GM12891 (cell line): ENCODE measurements around the gene INTS12.

Source experiments
- POLR2A ChIP-seq: IDR thresholded peaks from 2 replicates; pipeline ENCODE4 v1.6.1; 2011; ENCODE audit warnings: low read depth, low read length, control low read depth
- SPI1 ChIP-seq: IDR thresholded peaks from 2 replicates; pipeline ENCODE4 v1.6.1; 2011; ENCODE audit warnings: low read depth, low read length, control low read depth

GRCh38 chr4:105709081-105709450 is 577 bp upstream of the INTS12 start:
- TF ChIP-seq POLR2A (no peak), SPI1 (no peak)
